Stimulated activated CD4-positive, alpha-beta T cell treated with anti-CD3 and anti-CD28 coated beads, Interleukin-4, amount 100 ng/mL, for 48 hours (primary cell): Measurements from ENCODE around the gene CNTLN.
"Not testable (repeated sequence)": the region's sequence is repeated elsewhere in the genome, so short reads cannot be mapped to it uniquely, and the experiment has no call there.

Source experiments
- DNase-seq, 2 donors: peaks; one replicate each; pipeline ENCODE4 v3.0.0-alpha.2; 2020; ENCODE audit warnings: low read depth in 2 of 2

The CNTLN gene

DNA sequence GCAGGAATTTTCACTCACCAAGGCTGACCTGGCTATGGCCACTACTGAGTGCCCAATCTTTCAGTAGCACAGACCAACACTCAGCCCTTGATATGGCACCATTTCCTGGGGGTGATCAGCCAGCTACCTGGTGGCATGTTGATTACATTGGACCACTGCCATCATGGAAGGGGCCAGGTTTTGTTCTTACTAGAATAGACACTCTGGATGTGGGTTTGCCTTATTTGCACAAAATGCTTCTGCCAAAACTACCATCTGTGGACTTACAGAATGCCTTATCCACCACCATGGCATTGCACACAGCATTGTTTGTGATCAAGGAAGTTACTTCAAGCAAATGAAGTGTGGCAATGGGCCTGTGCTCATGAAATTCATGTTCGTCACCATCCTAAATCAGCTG is 374.3 kb downstream of the CNTLN start:
- no peak for DNase-seq

GRCh38 chr9:17509701-17510100 is 374.9 kb downstream of the CNTLN start:
- no peak for DNase-seq

GRCh38 chr9:17519761-17520160 is 384.9 kb downstream of the CNTLN start:
- DNase-seq, result no peak

- no peak for DNase-seq
Observed at GRCh38 chr9:17520268-17521064, 385.6 kb downstream of the CNTLN start.

GRCh38 chr9:17521100-17521855 is 386.4 kb downstream of the CNTLN start:
- no peak for DNase-seq

GRCh38 chr9:17526726-17527125 is 391.9 kb downstream of the CNTLN start:
- not testable (repeated sequence) for DNase-seq

DNA sequence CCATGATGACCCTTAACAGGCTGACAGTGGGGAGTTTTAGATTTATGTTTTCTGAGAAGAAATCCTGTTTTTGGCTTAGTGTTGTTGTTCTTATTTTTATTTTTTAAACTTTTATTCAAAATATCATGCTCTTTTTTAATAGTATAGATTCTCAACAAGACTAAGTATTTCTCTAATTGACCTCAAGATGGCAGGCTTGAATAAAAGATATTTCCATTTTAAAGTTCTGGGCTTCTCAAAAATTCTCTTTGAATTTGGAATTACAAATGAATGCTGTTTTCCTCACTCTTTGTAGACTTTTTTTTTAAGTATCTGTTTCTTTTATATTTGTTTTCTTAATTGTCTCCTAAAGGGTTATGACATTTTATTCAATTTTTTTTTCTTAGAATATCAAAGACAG is 394.0 kb downstream of the CNTLN start:
- no peak for DNase-seq

DNA sequence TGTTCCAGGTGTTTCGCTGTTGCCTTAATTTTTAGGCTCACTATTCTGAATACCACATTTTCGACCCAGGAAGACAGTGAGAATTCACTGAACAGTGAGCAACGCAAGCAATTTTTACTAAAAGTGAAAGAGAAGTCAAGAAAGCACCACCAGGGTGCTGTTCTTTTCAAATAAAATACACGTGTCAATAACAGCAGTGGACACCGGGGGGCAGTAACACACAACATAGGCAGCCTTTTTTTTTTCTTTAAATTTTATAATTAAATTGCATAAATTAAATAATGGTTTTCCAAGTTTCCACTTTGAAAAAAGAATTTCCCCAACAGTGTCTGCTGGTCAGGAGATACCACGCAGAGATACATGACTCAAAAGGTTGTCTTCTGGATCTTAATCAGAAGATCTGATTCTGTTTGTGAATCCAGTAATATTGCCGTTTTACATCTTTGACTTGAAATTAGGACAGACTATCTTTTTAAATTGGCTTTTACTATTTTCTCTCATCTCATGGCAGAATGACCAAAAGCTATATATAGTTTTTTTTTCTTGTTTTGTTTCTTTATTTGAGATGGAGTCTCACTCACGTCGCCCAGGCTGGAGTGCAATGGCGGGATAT is 396.9 kb downstream of the CNTLN start:
- peak; percentile 2 to 10 for DNase-seq

GRCh38 chr9:17532461-17532860 is 397.6 kb downstream of the CNTLN start:
- DNase-seq, result no peak

DNA sequence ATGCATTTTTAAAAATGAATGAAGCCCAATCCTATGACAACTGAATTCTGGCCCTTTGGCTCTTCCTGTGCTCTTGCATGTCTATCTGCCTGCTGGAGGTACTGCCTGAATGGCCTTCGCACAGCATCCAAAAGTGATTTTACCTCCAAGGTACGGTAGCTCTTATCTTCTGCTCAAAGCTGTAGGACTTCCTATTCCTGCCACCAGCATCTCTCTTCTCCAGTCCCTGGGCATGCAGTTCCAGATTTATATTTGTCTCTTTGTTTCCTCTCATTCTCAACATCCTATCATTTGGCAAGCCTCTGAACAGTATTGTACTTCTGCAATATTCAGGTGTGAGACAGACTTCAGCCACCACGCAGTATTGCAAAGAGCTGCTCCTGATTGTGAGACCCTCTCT is 400.3 kb downstream of the CNTLN start:
- DNase-seq, result no peak

DNA sequence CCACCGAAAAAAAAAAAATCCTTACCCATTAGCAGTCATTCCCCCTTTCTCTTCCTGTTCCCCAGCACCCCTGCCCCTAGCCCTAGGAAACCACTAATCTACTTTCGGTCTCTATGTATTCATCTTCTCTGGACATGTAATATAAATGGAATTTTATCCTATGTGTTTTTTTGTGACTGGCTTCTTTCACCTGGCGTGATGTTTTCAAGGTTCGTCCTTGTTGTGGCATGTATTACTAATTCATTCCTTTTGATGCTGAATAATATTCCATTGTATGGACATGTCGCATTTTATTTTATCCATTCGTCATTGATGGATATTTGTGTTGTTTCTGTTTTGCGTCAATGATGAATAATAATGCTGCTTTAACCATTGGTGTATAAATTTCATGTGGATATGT is 401.2 kb downstream of the CNTLN start:
- DNase-seq, result no peak

- no peak for DNase-seq
Observed at GRCh38 chr9:17551023-17551422, 416.2 kb downstream of the CNTLN start.
